Measurements from ENCODE around the gene GLIS1.

GLIS1 gene

GRCh38 chr1:53717025-53717804 is 21.7 kb downstream of the GLIS1 start:
- DNase-seq, result no peak

- DNase-seq, result no peak
Measured at GRCh38 chr1:53716150-53716549, 22.8 kb downstream of the GLIS1 start.

- DNase-seq, result peak; percentile 23 to 29
Measured at GRCh38 chr1:53715478-53715877, 23.5 kb downstream of the GLIS1 start.

- DNase-seq, result no peak
Measured at GRCh38 chr1:53712276-53712675, 26.7 kb downstream of the GLIS1 start.

GRCh38 chr1:53710584-53710983 is 28.4 kb downstream of the GLIS1 start:
- no peak for DNase-seq

- DNase-seq, result no peak
Measured at GRCh38 chr1:53708687-53709086, 30.3 kb downstream of the GLIS1 start.

- no peak for DNase-seq
Measured at GRCh38 chr1:53706356-53706755, 32.6 kb downstream of the GLIS1 start.

- no peak for DNase-seq
Measured at GRCh38 chr1:53705446-53706096, 33.4 kb downstream of the GLIS1 start.

- no peak for DNase-seq
Measured at GRCh38 chr1:53704804-53705445, 34.0 kb downstream of the GLIS1 start.

GRCh38 chr1:53704304-53704703 is 34.7 kb downstream of the GLIS1 start:
- no peak for DNase-seq

- DNase-seq, result no peak
Measured at GRCh38 chr1:53703174-53703573, 35.8 kb downstream of the GLIS1 start.

GRCh38 chr1:53702341-53702740 is 36.6 kb downstream of the GLIS1 start:
- no peak for DNase-seq

GRCh38 chr1:53700776-53701175 is 38.2 kb downstream of the GLIS1 start:
- DNase-seq, result no peak

GRCh38 chr1:53699981-53700380 is 39.0 kb downstream of the GLIS1 start:
- no peak for DNase-seq

- no peak for DNase-seq
Measured at GRCh38 chr1:53698384-53698980, 40.5 kb downstream of the GLIS1 start.

- DNase-seq, result no peak
Measured at GRCh38 chr1:53697721-53698383, 41.1 kb downstream of the GLIS1 start.

- no peak for DNase-seq
Measured at GRCh38 chr1:53696990-53697389, 42.0 kb downstream of the GLIS1 start.

GRCh38 chr1:53696571-53696970 is 42.4 kb downstream of the GLIS1 start:
- DNase-seq, result no peak

- no peak for DNase-seq
Measured at GRCh38 chr1:53696051-53696450, 42.9 kb downstream of the GLIS1 start.

- DNase-seq, result no peak
Measured at GRCh38 chr1:53695116-53695515, 43.8 kb downstream of the GLIS1 start.

GRCh38 chr1:53694718-53695091 is 44.3 kb downstream of the GLIS1 start:
- DNase-seq, result no peak

- DNase-seq, result no peak
Measured at GRCh38 chr1:53693773-53694717, 44.9 kb downstream of the GLIS1 start.
